Immature natural killer cell (primary cell): ENCODE results near the gene NLRP11. TPM values are rescaled to one million over a fixed set of nuclear protein-coding genes. Genes with fewer than 3 reads are reported as not detected.
"Not testable (repeated sequence)": the region's sequence is repeated elsewhere in the genome, so short reads cannot be mapped to it uniquely, and the experiment has no call there.

Experiments
- DNase-seq, 3 donors: peaks; one replicate each; pipeline ENCODE4 v3.0.0; 2022; ENCODE audit warnings: mixed read lengths in 1 of 3
- H3K27ac Mint-ChIP-seq, 6 donors: one replicate each; pipeline ENCODE4 v1.8.0; 2020; ENCODE audit warnings: mixed read lengths in 6 of 6, mild to moderate bottlenecking in 5 of 6, inconsistent platforms in 4 of 6, moderate library complexity in 3 of 6
- H3K27me3 Mint-ChIP-seq, 3 donors: one replicate each; pipeline ENCODE4 v1.8.0; 2020 to 2021; ENCODE audit warnings: low read depth in 3 of 3, mild to moderate bottlenecking in 3 of 3, mixed read lengths in 3 of 3, moderate library complexity in 3 of 3, inconsistent platforms in 1 of 3
- H3K36me3 Mint-ChIP-seq, 3 donors: one replicate each; pipeline ENCODE4 v1.8.0; 2020; ENCODE audit warnings: mixed read lengths in 3 of 3, inconsistent platforms in 2 of 3, mild to moderate bottlenecking in 2 of 3
- H3K4me1 Mint-ChIP-seq, 2 donors: one replicate each; pipeline ENCODE4 v1.8.0; 2020; ENCODE audit warnings: inconsistent platforms in 2 of 2, mild to moderate bottlenecking in 2 of 2, mixed read lengths in 2 of 2, moderate library complexity in 1 of 2
- H3K4me3 Mint-ChIP-seq, 5 donors: one replicate each; pipeline ENCODE4 v1.8.0; 2020; ENCODE audit warnings: mild to moderate bottlenecking in 5 of 5, mixed read lengths in 5 of 5, inconsistent platforms in 3 of 5, moderate library complexity in 3 of 5
- H3K9me3 Mint-ChIP-seq, 6 donors: one replicate each; pipeline ENCODE4 v1.8.0; 2020; ENCODE audit warnings: mild to moderate bottlenecking in 6 of 6, mixed read lengths in 6 of 6, inconsistent platforms in 4 of 6, moderate library complexity in 3 of 6
- polyA plus RNA-seq, 3 donors: library from polyadenylated mRNA; unstranded; fragments of 300-500 nt; fragmentation: Illumina TruSeq; gene quantifications; one replicate each; pipeline ENCODE4 v1.2.3, GENCODE V29; 2021

NLRP11 gene
- polyA plus RNA-seq, 3 donors from 2014 or later, result not detected

- Mint-ChIP-seq H3K9me3 (no peaks in the 10 kb centered on the region), H3K27me3 (peaks cover 2 to 14% (median 3%) of the 10 kb centered on the region in 3 donors), H3K4me1 (no peaks in the 10 kb centered on the region), H3K27ac (no peak overlapping the region), H3K4me3 (no peak overlapping the region), H3K36me3 (no peaks in the 10 kb centered on the region)
- no peak for DNase-seq
Observed at GRCh38 chr19:55820037-55820436, 11.8 kb downstream of the NLRP11 start.

- Mint-ChIP-seq H3K4me1 (peaks cover 0 to 2% of the 10 kb centered on the region in 2 donors), H3K36me3 (no peaks in the 10 kb centered on the region), H3K9me3 (peaks cover 0 to 3% (median 0%) of the 10 kb centered on the region in 6 donors), H3K27ac (no peak overlapping the region), H3K27me3 (peaks cover 0 to 11% (median 6%) of the 10 kb centered on the region in 3 donors), H3K4me3 (no peak overlapping the region)
- no peak for DNase-seq
Observed at GRCh38 chr19:55813906-55814305, 17.9 kb downstream of the NLRP11 start.

- Mint-ChIP-seq H3K4me1 (peaks cover 0 to 2% of the 10 kb centered on the region in 2 donors), H3K4me3 (no peak overlapping the region), H3K9me3 (peaks cover 0 to 3% (median 0%) of the 10 kb centered on the region in 6 donors), H3K36me3 (no peaks in the 10 kb centered on the region), H3K27me3 (peaks cover 0 to 11% (median 6%) of the 10 kb centered on the region in 3 donors), H3K27ac (no peak overlapping the region)
- DNase-seq, result no peak
Observed at GRCh38 chr19:55812449-55812848, 19.4 kb downstream of the NLRP11 start.

- Mint-ChIP-seq H3K27ac (no peak overlapping the region), H3K4me3 (no peak overlapping the region), H3K4me1 (peaks cover 0 to 2% of the 10 kb centered on the region in 2 donors), H3K27me3 (peaks cover 0 to 11% (median 6%) of the 10 kb centered on the region in 3 donors), H3K9me3 (peaks cover 0 to 3% (median 0%) of the 10 kb centered on the region in 6 donors), H3K36me3 (no peaks in the 10 kb centered on the region)
- DNase-seq, result no peak
Observed at GRCh38 chr19:55811340-55811739, 20.5 kb downstream of the NLRP11 start.

GRCh38 chr19:55809381-55810058 lies 22.3 kb downstream of the NLRP11 start:
- peaks cover 0 to 5% (median 0%) of the 10 kb centered on the region in 6 donors for H3K9me3 Mint-ChIP-seq
- H3K4me3 Mint-ChIP-seq, result no peak overlapping the region
- H3K27ac Mint-ChIP-seq, result no peak overlapping the region
- peak; percentile 3 to 39 (median 17) for DNase-seq
- peaks cover 0 to 10% (median 3%) of the 10 kb centered on the region in 3 donors for H3K27me3 Mint-ChIP-seq
- no peaks in the 10 kb centered on the region for H3K36me3 Mint-ChIP-seq
- peaks cover 0 to 2% of the 10 kb centered on the region in 2 donors for H3K4me1 Mint-ChIP-seq

- DNase-seq, result no peak
- Mint-ChIP-seq H3K36me3 (peaks cover 0 to 5% (median 0%) of the 10 kb centered on the region in 3 donors), H3K27ac (no peak overlapping the region), H3K9me3 (peaks cover 0 to 5% (median 2%) of the 10 kb centered on the region in 6 donors), H3K27me3 (peaks cover 0 to 12% (median 9%) of the 10 kb centered on the region in 3 donors), H3K4me3 (no peak overlapping the region), H3K4me1 (no peaks in the 10 kb centered on the region)
Observed at GRCh38 chr19:55802281-55802680, 29.5 kb downstream of the NLRP11 start.

- Mint-ChIP-seq H3K27ac (no peak overlapping the region), H3K4me3 (no peak overlapping the region), H3K9me3 (peaks cover 0 to 5% (median under 1%) of the 10 kb centered on the region in 6 donors)
Observed at GRCh38 chr19:55801416-55801815, 30.4 kb downstream of the NLRP11 start.

GRCh38 chr19:55795021-55795420 lies 36.8 kb downstream of the NLRP11 start:
- DNase-seq, result no peak
- Mint-ChIP-seq H3K27ac (no peak overlapping the region), H3K27me3 (peaks cover 0 to 14% (median 10%) of the 10 kb centered on the region in 3 donors)

More at GRCh38 chr19:55801416-55801815, 30.4 kb downstream of the NLRP11 start:
- H3K4me1 Mint-ChIP-seq, result no peaks in the 10 kb centered on the region
- H3K27me3 Mint-ChIP-seq, result peaks cover 0 to 12% (median 10%) of the 10 kb centered on the region in 3 donors
- H3K36me3 Mint-ChIP-seq, result peaks cover 0 to 5% (median 0%) of the 10 kb centered on the region in 3 donors
- no peak for DNase-seq

GRCh38 chr19:55781112-55781511 lies 50.7 kb downstream of the NLRP11 start:
- H3K4me3 Mint-ChIP-seq, result no peak overlapping the region
- H3K27me3 Mint-ChIP-seq, result peaks cover 0 to 10% (median 4%) of the 10 kb centered on the region in 3 donors
- no peaks in the 10 kb centered on the region for H3K36me3 Mint-ChIP-seq
- H3K4me1 Mint-ChIP-seq, result no peaks in the 10 kb centered on the region
- no peak overlapping the region for H3K27ac Mint-ChIP-seq
- DNase-seq, result no peak
- peaks cover 0 to 5% (median 0%) of the 10 kb centered on the region in 6 donors for H3K9me3 Mint-ChIP-seq

More at GRCh38 chr19:55795021-55795420, 36.8 kb downstream of the NLRP11 start:
- H3K4me1 Mint-ChIP-seq, result no peaks in the 10 kb centered on the region
- H3K4me3 Mint-ChIP-seq, result no peak overlapping the region
- H3K9me3 Mint-ChIP-seq, result peaks cover 0 to 3% (median 0%) of the 10 kb centered on the region in 6 donors
- no peaks in the 10 kb centered on the region for H3K36me3 Mint-ChIP-seq

GRCh38 chr19:55778331-55778730 lies 53.5 kb downstream of the NLRP11 start:
- H3K27me3 Mint-ChIP-seq, result peaks cover 0 to 7% (median 6%) of the 10 kb centered on the region in 3 donors
- no peaks in the 10 kb centered on the region for H3K36me3 Mint-ChIP-seq
- peaks cover 0 to 5% (median 0%) of the 10 kb centered on the region in 6 donors for H3K9me3 Mint-ChIP-seq
- DNase-seq, result no peak
- H3K27ac Mint-ChIP-seq, result no peak overlapping the region
- H3K4me1 Mint-ChIP-seq, result no peaks in the 10 kb centered on the region
- no peak overlapping the region for H3K4me3 Mint-ChIP-seq

GRCh38 chr19:55777528-55777927 lies 54.3 kb downstream of the NLRP11 start:
- Mint-ChIP-seq H3K36me3 (no peaks in the 10 kb centered on the region), H3K4me3 (no peak overlapping the region), H3K9me3 (peaks cover 0 to 5% (median 0%) of the 10 kb centered on the region in 6 donors), H3K4me1 (no peaks in the 10 kb centered on the region), H3K27me3 (peaks cover 0 to 7% (median 4%) of the 10 kb centered on the region in 3 donors), H3K27ac (no peak overlapping the region)
- no peak for DNase-seq

- not testable (repeated sequence) for DNase-seq, H3K4me3 Mint-ChIP-seq, H3K36me3 Mint-ChIP-seq, H3K27me3 Mint-ChIP-seq, H3K27ac Mint-ChIP-seq
- Mint-ChIP-seq H3K9me3 (peaks cover 0 to 12% (median 0%) of the 10 kb centered on the region in 6 donors), H3K4me1 (peaks cover 4 to 11% of the 10 kb centered on the region in 2 donors)
Observed at GRCh38 chr19:55769632-55770031, 62.2 kb downstream of the NLRP11 start.

GRCh38 chr19:55768818-55769217 lies 63.0 kb downstream of the NLRP11 start, which contains the start of gene RFPL4AL1:
Gene RFPL4AL1 (plus strand): TSS chr19:55769118. CDS start chr19:55771805, 2,687 bp downstream.
- peaks cover 4 to 11% of the 10 kb centered on the region in 2 donors for H3K4me1 Mint-ChIP-seq
- H3K36me3 Mint-ChIP-seq, H3K4me3 Mint-ChIP-seq, H3K27me3 Mint-ChIP-seq, H3K27ac Mint-ChIP-seq, DNase-seq: not testable (repeated sequence)
- H3K9me3 Mint-ChIP-seq, result peaks cover 0 to 12% (median 0%) of the 10 kb centered on the region in 6 donors

- Mint-ChIP-seq H3K36me3 (no peaks in the 10 kb centered on the region), H3K4me1 (peaks cover 4 to 11% of the 10 kb centered on the region in 2 donors), H3K4me3 (no peak overlapping the region), H3K9me3 (peaks cover 0 to 12% (median 0%) of the 10 kb centered on the region in 6 donors), H3K27ac (no peak overlapping the region), H3K27me3 (peaks cover 0 to 4% (median 2%) of the 10 kb centered on the region in 3 donors)
- DNase-seq, result peak in 1 of 3 donors; percentile 25
Observed at GRCh38 chr19:55766466-55766865, 65.3 kb downstream of the NLRP11 start.
